HG03045 (cell line): ENCODE results near the gene COPG2.

Source experiments
- ATAC-seq: cut with Tn5 transposase; IDR thresholded peaks from one replicate; pipeline ENCODE4 v1.9.1; 2021; ENCODE audit warnings: mild to moderate bottlenecking, moderate library complexity; ENCODE audit not compliant: unreplicated experiment

COPG2 gene

DNA sequence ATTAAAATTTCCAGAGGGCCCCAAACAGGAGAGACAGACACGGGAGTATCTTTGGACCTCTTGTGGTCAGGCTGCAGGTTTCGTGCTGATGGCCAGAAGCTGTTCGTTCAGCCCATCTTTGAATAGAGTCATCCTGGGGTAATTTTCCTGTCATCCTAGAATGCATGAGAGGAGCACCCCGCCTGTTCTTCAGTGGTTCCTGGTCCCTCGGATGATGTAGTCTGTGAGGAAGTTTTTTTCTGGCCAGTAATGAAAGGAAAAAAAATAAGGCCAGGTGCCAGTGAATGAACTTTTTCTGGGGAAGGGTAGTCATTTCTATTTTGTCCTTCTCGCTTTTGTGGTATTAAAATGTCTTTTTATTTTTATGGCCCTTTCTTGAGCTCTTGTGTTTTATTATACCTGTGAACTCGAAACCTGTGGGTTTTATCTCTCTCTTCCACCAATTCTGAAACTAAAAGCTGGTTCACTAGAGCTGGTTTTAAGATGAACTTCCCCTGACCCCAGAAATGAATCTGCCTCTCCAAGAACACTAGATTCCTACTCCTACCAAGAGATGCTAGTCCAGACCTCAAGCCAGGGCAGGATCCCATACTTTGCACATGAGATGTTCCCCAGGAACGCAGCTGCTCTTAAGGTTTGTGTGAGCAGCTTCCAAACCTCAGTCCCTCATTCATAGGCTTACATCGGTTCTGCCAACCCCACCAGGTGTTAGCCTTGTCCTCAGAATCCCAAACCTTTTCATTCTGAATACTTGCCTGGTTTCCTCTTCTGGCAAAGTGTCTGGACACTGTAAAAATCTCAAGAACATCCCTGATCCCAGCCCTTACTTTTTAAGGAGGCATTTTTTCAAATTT, 192.0 kb downstream of the COPG2 start:
- ATAC-seq: no peak

DNA sequence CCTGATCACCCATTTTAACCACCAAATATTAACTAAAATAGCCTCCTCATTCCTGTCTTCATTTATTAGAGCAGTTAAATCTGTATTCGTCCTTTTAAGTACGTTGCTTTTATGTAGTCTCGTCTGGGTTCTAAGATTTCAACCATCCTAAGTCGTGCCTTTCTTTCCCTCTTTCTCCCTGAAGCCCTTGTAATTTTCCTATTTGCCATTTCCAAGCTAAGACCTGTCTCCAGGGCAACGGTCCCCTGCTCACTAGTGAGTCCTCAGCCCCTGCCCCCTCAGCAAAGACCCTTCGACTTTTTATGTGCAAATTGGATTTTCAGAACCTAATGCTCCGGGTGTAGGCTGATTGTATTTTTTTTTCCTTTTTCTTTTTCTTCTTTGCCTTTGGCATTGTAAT, 192.8 kb downstream of the COPG2 start:
- ATAC-seq: no peak

DNA sequence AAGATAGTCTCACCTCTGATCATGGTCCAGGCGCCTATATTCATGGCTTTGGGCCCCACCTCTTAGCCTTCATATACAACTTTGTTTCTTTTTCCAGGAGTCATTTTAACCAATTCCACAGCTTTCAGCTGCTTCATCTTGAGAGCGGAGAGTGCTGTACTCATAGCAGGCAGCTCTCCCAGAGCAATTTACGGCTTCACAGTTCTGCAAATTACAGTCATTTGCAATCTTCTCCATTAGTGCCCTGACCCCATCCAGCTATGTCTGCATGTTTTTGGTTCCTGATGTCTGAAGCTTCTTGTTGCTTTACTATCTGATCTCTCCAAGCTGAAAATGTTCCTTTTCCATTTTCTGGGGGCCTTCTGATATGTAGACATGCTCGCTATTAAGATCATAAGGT, 194.7 kb downstream of the COPG2 start:
- ATAC-seq: no peak

DNA sequence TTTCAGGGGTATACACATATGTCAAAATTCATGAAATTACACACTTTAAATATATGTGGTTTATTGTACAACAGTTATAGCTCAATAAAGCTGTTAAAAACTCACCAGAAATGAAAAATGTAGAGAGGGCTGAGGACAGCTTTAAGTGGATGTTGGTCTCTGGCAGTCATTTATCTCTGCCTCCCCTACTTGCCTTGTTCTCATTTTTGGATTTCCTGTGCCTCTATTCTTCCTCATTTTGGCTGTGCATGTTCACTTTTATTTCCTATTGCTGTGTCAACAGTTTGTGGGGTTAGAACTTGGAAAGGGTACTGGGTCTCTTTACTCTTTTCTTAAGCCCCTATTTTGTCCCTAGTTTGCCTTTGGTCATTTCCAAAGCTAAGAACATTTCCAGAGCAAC, 195.3 kb downstream of the COPG2 start:
- no peak for ATAC-seq

DNA sequence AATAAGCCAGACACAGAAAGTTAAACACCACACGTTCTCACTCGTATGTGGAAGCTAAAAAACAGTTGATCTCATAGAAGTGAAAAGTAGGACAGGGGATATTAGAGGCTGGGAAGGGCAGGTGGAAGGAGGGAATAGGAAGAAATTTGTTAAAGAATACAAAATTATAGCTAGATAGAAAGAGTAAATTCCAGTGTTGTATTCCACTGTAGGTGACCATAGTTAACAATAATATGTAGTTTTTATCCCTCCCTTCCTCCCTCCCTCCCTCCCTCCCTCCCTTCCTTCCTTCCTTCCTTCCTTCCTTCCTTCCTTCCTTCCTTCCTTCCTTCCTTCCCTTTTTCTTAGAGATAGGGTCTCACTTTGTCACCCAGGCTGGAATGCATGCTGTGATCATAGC, 196.6 kb downstream of the COPG2 start:
- ATAC-seq: no peak

DNA sequence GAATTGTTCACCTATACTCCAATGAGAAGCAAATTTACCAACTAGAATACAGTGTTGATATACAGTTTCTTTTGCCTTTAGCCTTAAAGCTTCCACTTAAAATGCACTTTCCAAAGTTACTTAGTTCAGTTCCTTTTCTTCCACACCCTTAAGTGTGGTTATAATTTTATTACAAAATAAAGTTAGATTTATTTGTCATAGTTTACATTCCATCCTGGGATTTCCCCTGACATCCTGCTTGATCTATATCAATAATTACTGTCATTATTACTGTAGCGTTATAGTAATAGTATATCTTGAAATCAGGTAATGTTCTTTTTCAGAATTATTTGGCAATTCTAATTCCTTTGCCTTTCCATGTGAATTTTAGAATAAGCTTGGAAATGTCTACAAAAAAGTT, 199.9 kb downstream of the COPG2 start:
- ATAC-seq: no peak

DNA sequence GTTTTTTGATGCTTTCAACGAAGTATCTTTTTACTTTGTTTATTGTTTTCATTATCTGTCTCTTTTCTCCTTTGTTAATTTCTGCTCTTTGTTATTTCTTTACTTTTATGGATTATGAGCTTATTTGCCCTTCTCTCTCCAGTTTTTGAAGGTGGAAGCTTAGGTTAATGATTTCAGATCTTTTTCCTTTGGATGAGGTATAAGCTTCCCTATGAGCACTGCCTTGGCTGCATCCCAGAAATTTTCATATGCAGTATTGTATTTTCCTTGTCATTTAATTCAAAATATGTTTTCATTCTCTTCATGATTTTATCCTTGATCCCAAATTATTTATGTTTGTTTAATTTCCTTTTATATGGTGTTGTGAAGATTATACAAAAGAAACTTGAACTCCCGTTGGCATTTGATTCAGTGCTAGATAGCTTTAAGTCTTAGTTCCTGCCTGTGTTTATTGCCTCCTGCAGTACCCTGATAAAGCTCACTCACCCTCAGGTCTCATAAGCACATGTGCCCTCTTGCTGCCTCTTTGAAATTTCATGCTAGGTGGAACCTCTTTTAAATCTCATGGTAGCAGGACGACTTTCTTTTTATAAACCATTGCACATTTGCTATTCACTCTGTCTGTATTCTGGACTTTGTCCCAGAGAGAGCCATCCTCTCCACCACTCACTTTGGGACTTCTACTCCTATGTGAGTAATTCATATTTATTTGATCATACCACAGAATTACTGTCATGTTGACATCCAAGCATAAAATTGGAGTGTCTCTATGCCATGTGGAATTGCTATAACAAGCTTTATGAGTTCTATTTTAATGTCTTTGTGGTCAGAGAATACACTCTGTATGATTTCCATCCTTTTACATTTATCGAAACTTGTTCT, 204.8 kb downstream of the COPG2 start:
- ATAC-seq: no peak

DNA sequence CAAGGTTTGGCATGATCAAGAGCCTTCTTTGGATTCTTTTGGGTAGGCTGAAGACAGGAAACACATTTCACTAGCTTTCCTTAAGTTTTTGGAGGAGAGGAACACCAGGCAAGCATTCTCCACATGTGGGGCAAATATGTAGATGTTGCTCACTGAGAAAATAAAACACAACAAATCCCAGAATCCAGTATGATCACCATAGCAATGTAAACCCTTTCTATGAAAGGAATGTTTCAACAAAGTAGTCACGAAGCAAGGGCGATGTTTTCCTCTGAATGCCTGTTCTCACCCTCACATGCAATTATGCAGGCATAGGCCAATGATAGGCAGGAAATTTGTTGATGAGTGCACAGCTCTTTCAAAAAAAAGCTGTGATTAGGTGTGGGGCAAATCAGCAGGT, 207.3 kb downstream of the COPG2 start:
- ATAC-seq: no peak

DNA sequence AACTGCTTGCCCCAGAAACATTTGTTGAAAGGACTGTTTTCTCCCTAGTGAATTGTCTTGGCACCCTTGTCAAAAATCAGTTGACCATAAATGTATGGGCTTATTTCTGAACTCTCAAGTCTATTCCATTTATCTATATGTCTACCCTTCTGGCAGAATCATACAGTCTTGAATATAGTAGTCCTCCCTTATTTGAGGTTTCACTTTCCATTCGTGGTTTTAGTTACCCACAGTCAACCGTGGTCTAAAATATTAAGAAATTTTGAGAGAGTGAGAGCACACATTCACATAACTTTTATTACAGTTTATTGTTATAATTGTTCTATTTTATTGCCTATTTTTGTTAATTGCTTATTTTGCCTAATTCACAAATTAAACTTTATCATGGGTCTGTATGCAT, 210.3 kb downstream of the COPG2 start:
- ATAC-seq: no peak
